ENCODE measurements around the gene MAPK8.

The MAPK8 gene

DNA sequence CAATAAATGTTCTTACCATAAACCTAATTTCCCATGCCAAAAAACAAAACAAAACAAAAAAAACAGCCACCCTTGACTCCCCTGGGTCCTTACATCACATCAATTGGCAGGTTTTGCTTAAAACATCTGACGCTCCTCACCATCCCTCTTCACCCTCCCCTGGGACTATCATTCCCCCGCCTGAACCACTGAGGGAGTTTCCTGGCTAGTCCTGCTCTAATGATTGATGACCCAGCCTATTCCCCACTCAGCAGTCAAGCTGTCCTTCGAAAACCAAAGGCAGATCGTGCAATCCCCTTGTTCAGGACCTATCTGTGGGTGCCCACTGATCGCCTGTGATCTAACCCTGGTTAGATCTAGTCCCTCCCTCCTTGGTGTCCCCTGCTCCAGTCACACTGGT, 20.8 kb upstream of the MAPK8 start:
- Mint-ChIP-seq H3K27ac (no peak overlapping the region), H3K9me3 (peaks cover 6% of the 10 kb centered on the region), H3K4me3 (no peak overlapping the region), H3K4me1 (peaks cover 7% of the 10 kb centered on the region), H3K27me3 (peaks cover 20% of the 10 kb centered on the region), H3K36me3 (ENCODE audit: low read depth) (no peaks in the 10 kb centered on the region)
- ATAC-seq = no peak
- DNase-seq = no peak

- DNase-seq = no peak
- no peak overlapping the region for H3K27ac Mint-ChIP-seq
These were observed 20.1 kb upstream of the MAPK8 start for GRCh38 chr10:48286356-48286755.

DNA sequence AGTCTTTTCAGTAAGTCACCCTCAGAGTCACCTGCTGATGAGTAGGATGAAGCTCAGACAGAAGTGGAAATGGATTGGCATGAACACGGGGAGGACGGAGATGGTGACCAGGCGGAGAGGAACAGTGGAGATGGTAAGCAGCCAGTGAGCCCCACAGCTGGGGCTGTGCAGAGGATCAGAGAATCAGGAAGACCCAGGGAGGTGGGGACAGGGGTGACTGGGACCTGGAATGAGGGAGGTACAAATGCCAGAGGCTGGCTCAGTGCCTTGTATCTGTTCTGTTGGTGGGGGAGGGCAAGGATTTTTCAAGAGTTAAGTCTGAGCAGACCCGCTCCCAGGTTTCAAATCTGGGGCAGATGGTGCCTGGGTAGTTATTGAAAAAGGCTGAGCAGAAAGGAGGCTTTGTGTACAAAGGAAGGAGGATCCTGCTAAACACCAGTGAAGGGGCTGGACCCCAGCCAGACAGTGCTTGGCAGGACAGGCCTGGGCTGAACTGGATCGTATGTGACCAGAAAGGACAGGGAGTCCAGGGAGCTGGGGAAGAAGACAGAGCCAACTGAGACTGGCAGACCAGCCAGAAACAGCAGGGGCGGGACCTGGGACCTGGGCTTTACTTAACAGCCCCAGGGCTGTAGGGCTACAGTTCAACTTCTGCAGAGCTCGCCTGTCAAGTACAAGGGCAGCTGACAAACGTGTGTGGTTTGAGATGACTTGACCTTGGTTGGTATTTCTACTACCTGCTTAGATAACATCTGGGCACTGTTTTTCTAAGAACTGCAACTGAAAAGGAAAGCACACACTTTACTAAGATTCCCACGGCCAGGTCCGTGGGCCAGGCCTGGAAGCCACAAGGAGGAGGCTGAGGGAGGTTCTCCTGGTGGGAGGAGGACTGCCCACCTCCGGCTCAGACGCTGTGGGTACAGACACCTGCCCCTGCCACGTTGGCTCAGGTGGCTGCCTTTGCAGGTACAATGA, 18.8 kb upstream of the MAPK8 start:
- Mint-ChIP-seq H3K4me1 (peaks cover 7% of the 10 kb centered on the region), H3K36me3 (ENCODE audit: low read depth) (no peaks in the 10 kb centered on the region), H3K27ac (no peak overlapping the region), H3K27me3 (peaks cover 18% of the 10 kb centered on the region), H3K9me3 (peaks cover 6% of the 10 kb centered on the region), H3K4me3 (no peak overlapping the region)
- no peak for DNase-seq
- peak; percentile 22 for ATAC-seq

More at GRCh38 chr10:48286356-48286755, 20.1 kb upstream of the MAPK8 start:
- Mint-ChIP-seq H3K36me3 (ENCODE audit: low read depth) (no peaks in the 10 kb centered on the region), H3K27me3 (peaks cover 18% of the 10 kb centered on the region), H3K9me3 (peaks cover 6% of the 10 kb centered on the region), H3K4me1 (peaks cover 7% of the 10 kb centered on the region), H3K4me3 (no peak overlapping the region)
- ATAC-seq = no peak

DNA sequence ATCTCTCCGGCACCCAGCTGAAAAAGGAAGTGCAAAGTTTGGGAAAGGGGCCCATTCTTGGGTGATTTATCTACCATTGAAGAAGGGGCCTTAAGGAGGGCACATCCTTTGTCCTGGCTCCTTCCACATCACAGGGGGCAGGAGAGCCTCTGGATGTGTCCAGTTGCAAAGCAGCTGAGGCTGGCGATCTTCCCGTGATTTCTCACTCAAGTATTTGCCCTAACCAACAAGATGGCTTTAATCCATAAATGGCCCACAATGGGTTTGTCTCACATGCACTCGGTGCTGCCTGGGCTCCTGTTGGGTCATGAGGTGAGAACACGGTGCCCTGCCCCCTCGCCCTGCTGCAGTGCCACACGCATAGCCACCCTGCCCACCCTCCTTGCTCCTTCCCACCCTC, 17.8 kb upstream of the MAPK8 start:
- Mint-ChIP-seq H3K9me3 (peaks cover 4% of the 10 kb centered on the region), H3K27ac (no peak overlapping the region), H3K4me1 (peaks cover 7% of the 10 kb centered on the region), H3K4me3 (no peak overlapping the region), H3K27me3 (peaks cover 19% of the 10 kb centered on the region), H3K36me3 (ENCODE audit: low read depth) (no peaks in the 10 kb centered on the region)
- DNase-seq (no peak), ATAC-seq (no peak)

GRCh38 chr10:48289501-48290238, 16.8 kb upstream of the MAPK8 start:
- Mint-ChIP-seq H3K9me3 (no peaks in the 10 kb centered on the region), H3K4me3 (no peak overlapping the region), H3K36me3 (ENCODE audit: low read depth) (no peaks in the 10 kb centered on the region), H3K4me1 (peaks cover 7% of the 10 kb centered on the region), H3K27ac (no peak overlapping the region), H3K27me3 (peaks cover 16% of the 10 kb centered on the region)
- ATAC-seq (no peak), DNase-seq (peak; percentile 57)

GRCh38 chr10:48290286-48290685, 16.2 kb upstream of the MAPK8 start:
- Mint-ChIP-seq H3K9me3 (no peaks in the 10 kb centered on the region), H3K4me1 (peaks cover 7% of the 10 kb centered on the region), H3K27me3 (peaks cover 10% of the 10 kb centered on the region), H3K4me3 (no peak overlapping the region), H3K36me3 (ENCODE audit: low read depth) (no peaks in the 10 kb centered on the region), H3K27ac (no peak overlapping the region)
- ATAC-seq (no peak), DNase-seq (no peak)

- peaks cover 4% of the 10 kb centered on the region for H3K27me3 Mint-ChIP-seq
- ATAC-seq (no peak), DNase-seq (no peak)
- H3K9me3 Mint-ChIP-seq = no peaks in the 10 kb centered on the region
- H3K4me3 Mint-ChIP-seq = no peak overlapping the region
- no peaks in the 10 kb centered on the region for H3K36me3 Mint-ChIP-seq (ENCODE audit: low read depth)
- H3K27ac Mint-ChIP-seq = no peak overlapping the region
- peaks cover 7% of the 10 kb centered on the region for H3K4me1 Mint-ChIP-seq
These were observed 15.3 kb upstream of the MAPK8 start for GRCh38 chr10:48291190-48291589.

DNA sequence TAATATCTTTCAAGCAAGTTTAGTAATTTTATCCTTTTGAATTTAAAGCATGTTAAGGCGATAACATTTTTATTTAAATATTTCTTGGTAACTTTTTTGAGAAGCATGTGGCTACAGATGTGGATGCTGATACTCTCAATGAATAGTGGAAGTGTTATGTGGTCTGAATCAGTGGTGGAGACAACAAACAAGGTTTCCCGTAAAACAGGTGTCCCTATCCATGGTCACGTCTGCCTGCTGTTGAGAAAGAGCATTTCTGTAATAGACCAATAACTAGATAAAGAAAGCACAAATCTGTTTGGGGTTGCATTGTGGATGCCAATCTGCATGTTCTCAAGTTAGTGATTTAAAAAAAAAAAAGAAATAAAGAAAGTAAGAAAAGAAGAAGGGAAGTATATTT, 13.9 kb upstream of the MAPK8 start:
- Mint-ChIP-seq H3K27me3 (peaks cover 4% of the 10 kb centered on the region), H3K9me3 (no peaks in the 10 kb centered on the region), H3K36me3 (ENCODE audit: low read depth) (no peaks in the 10 kb centered on the region), H3K4me1 (peaks cover 7% of the 10 kb centered on the region), H3K27ac (no peak overlapping the region), H3K4me3 (no peak overlapping the region)
- ATAC-seq = no peak
- DNase-seq = no peak

DNA sequence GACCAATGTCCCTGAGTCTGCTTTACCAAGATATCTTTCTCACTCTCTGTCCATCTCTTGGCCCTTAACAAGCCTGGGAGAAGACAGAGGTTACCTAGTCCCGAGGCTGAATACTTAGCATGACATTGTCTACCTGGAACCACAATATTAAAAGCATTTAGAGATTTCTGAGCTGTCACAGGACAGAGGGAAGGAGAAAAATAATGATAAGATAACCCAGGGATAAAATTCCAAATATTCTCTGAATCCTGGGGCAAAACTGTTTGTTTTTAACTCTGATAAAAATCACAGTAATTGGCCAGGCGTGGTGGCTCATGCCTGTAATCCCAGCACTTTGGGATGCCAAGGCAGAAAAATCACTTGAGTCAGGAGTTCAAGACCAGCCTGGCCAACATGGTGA, 12.0 kb upstream of the MAPK8 start:
- no peak for DNase-seq
- no peaks in the 10 kb centered on the region for H3K4me1 Mint-ChIP-seq
- peaks cover 2% of the 10 kb centered on the region for H3K27me3 Mint-ChIP-seq
- H3K9me3 Mint-ChIP-seq = no peaks in the 10 kb centered on the region
- no peak overlapping the region for H3K27ac Mint-ChIP-seq
- H3K4me3 Mint-ChIP-seq = no peak overlapping the region
- no peak for ATAC-seq
- no peaks in the 10 kb centered on the region for H3K36me3 Mint-ChIP-seq (ENCODE audit: low read depth)

- Mint-ChIP-seq H3K27me3 (peaks cover 2% of the 10 kb centered on the region), H3K4me1 (peaks cover 2% of the 10 kb centered on the region), H3K4me3 (no peak overlapping the region), H3K27ac (no peak overlapping the region), H3K9me3 (no peaks in the 10 kb centered on the region), H3K36me3 (ENCODE audit: low read depth) (no peaks in the 10 kb centered on the region)
- no peak for ATAC-seq
- no peak for DNase-seq
These were observed 9.8 kb upstream of the MAPK8 start for GRCh38 chr10:48296576-48297098.

DNA sequence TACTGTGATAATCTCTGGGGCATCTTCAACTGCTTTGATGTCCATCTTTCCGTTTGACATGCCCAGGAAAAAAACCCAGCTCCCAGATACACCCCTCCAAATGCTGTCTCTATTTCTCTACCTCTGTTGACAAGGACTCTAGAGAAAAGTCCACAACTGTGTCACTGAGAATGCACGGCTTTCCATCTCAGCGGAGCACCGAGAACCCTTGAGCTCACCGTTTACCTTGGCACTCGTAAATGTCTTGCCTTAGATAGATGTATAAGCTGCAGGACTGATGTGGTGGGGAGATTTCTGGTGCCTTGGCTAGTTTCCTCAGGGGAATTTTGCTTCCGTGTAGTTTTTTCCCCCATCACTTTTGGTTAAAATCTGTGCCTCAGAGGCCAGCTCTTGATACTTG, 7.4 kb upstream of the MAPK8 start:
- Mint-ChIP-seq H3K9me3 (no peaks in the 10 kb centered on the region), H3K36me3 (ENCODE audit: low read depth) (no peaks in the 10 kb centered on the region), H3K4me3 (no peak overlapping the region), H3K27ac (no peak overlapping the region), H3K27me3 (no peaks in the 10 kb centered on the region), H3K4me1 (peaks cover 4% of the 10 kb centered on the region)
- ATAC-seq = no peak
- DNase-seq = no peak

DNA sequence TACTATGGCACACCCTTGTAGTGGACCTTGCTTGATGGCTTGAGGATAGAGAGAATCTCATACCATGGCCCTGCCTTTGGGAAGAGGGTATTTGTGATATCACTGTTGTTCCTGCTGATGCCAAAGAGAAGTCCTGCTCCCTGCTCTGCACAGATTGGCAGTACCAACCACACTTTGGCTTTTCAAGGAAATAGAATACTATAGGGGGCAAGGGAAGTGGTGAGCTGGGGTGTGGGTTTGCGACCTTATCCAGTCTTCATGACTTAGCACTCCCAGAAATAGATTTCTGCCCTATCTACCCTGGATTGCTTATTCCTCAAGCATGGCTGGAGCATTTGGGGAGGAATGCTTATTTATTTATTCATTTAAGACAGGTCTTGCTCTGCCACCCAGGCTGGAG, 6.8 kb upstream of the MAPK8 start:
- no peak for ATAC-seq
- Mint-ChIP-seq H3K27ac (no peak overlapping the region), H3K4me1 (peaks cover 4% of the 10 kb centered on the region)

DNA sequence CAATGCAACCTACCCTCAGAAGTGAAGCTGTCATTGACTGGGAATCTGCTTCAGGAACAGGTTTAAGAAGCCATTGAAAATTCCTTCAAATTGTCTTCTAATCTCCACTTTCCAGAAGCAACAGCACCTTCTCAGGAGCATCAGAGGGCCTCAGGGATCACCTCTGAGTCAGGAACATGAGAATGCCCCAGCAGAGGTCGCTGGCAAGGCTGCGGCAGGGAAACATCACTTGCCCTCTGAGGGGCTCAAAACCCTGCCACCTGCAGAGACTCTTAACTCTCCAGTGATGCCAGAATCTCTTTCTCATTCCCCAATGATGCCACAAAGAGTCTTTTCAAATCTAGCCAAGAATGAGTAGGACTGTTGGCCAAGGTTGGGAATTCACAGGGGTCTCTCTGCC, 5.9 kb upstream of the MAPK8 start:
- DNase-seq = no peak
- H3K9me3 Mint-ChIP-seq = no peaks in the 10 kb centered on the region
- H3K4me3 Mint-ChIP-seq = no peak overlapping the region
- no peak overlapping the region for H3K27ac Mint-ChIP-seq
- peaks cover 4% of the 10 kb centered on the region for H3K4me1 Mint-ChIP-seq
- H3K36me3 Mint-ChIP-seq (ENCODE audit: low read depth) = no peaks in the 10 kb centered on the region
- no peaks in the 10 kb centered on the region for H3K27me3 Mint-ChIP-seq
- ATAC-seq = no peak

More for the DNA sequence above, 6.8 kb upstream of the MAPK8 start:
- no peaks in the 10 kb centered on the region for H3K9me3 Mint-ChIP-seq
- no peaks in the 10 kb centered on the region for H3K27me3 Mint-ChIP-seq
- DNase-seq = no peak
- H3K36me3 Mint-ChIP-seq (ENCODE audit: low read depth) = no peaks in the 10 kb centered on the region
- H3K4me3 Mint-ChIP-seq = no peak overlapping the region

- DNase-seq (no peak), ATAC-seq (no peak)
- Mint-ChIP-seq H3K4me3 (no peak overlapping the region), H3K4me1 (peaks cover 16% of the 10 kb centered on the region), H3K9me3 (no peaks in the 10 kb centered on the region), H3K27me3 (no peaks in the 10 kb centered on the region), H3K27ac (no peak overlapping the region), H3K36me3 (ENCODE audit: low read depth) (peaks cover 4% of the 10 kb centered on the region)
These were observed 3.7 kb upstream of the MAPK8 start for GRCh38 chr10:48302515-48303476.
